Astrocyte (in vitro differentiated cells and primary cell): Measurements from ENCODE around the gene CDS1. TPM values are rescaled to one million over a fixed set of nuclear protein-coding genes. Genes with fewer than 3 reads are reported as not detected.
"Not testable (repeated sequence)": the region's sequence is repeated elsewhere in the genome, so short reads cannot be mapped to it uniquely, and the experiment has no call there.

ENCODE experiments used
- DNase-seq: peaks from one replicate; pipeline ENCODE4 v3.0.0-alpha.2; 2010; ENCODE audit warnings: low read depth
- FAIRE-seq: peaks from 2 replicates; lab custom pipeline; 2011; peaks lifted over from hg19 to GRCh38; lab: Jason Lieb, UNC
- H2AFZ ChIP-seq: 2 replicates; pipeline ENCODE4 v1.6.0; 2012; ENCODE audit warnings: low read depth, low read length, inconsistent platforms
- H3K27ac ChIP-seq: 2 replicates; pipeline ENCODE4 v1.5.1; 2011; ENCODE audit warnings: low read depth, low read length, inconsistent platforms
- H3K27me3 ChIP-seq: 2 replicates; pipeline ENCODE4 v1.6.0; 2011; ENCODE audit warnings: low read length, inconsistent platforms; ENCODE audit not compliant: insufficient read depth
- H3K36me3 ChIP-seq: 2 replicates; pipeline ENCODE4 v1.5.1; 2011; ENCODE audit warnings: low read length, inconsistent platforms; ENCODE audit not compliant: insufficient read depth
- H3K4me1 ChIP-seq: 2 replicates; pipeline ENCODE4 v1.5.1; 2011; ENCODE audit warnings: low read length, inconsistent platforms; ENCODE audit not compliant: insufficient read depth
- H3K4me2 ChIP-seq: 2 replicates; pipeline ENCODE4 v1.6.0; 2012; ENCODE audit warnings: low read length, inconsistent platforms
- H3K4me3 ChIP-seq: 2 replicates; pipeline ENCODE4 v1.5.1; 2011; ENCODE audit warnings: low read depth, mild to moderate bottlenecking, low read length, inconsistent platforms; ENCODE audit not compliant: insufficient read depth
- H3K79me2 ChIP-seq: 2 replicates; pipeline ENCODE4 v1.6.0; 2012; ENCODE audit warnings: mild to moderate bottlenecking, low read length, inconsistent platforms; ENCODE audit not compliant: insufficient read depth
- H3K9ac ChIP-seq: 2 replicates; pipeline ENCODE4 v1.6.0; 2012; ENCODE audit warnings: mild to moderate bottlenecking, low read length, inconsistent platforms
- H3K9me3 ChIP-seq: 2 replicates; pipeline ENCODE4 v1.5.1; 2012; ENCODE audit warnings: low read depth, mild to moderate bottlenecking, low read length, inconsistent platforms; ENCODE audit not compliant: insufficient read depth
- H4K20me1 ChIP-seq: 2 replicates; pipeline ENCODE4 v1.6.0; 2012; ENCODE audit warnings: low read length, inconsistent platforms; ENCODE audit not compliant: insufficient read depth
- H3K27ac Mint-ChIP-seq: one replicate; pipeline ENCODE4 v1.8.0; 2021; ENCODE audit warnings: mild to moderate bottlenecking, mixed read lengths; ENCODE audit not compliant: unreplicated experiment
- H3K27me3 Mint-ChIP-seq: one replicate; pipeline ENCODE4 v1.8.0; 2021; ENCODE audit warnings: low read depth, mixed read lengths; ENCODE audit not compliant: unreplicated experiment
- H3K36me3 Mint-ChIP-seq: one replicate; pipeline ENCODE4 v1.8.0; 2021; ENCODE audit warnings: low read depth, mixed read lengths; ENCODE audit not compliant: unreplicated experiment
- H3K4me1 Mint-ChIP-seq: one replicate; pipeline ENCODE4 v1.8.0; 2021; ENCODE audit warnings: low read depth, mixed read lengths; ENCODE audit not compliant: unreplicated experiment
- H3K4me3 Mint-ChIP-seq: one replicate; pipeline ENCODE4 v1.8.0; 2021; ENCODE audit warnings: mild to moderate bottlenecking, moderate library complexity, mixed read lengths; ENCODE audit not compliant: unreplicated experiment
- H3K9me3 Mint-ChIP-seq: one replicate; pipeline ENCODE4 v1.8.0; 2021; ENCODE audit warnings: mild to moderate bottlenecking, mixed read lengths; ENCODE audit not compliant: unreplicated experiment
- CTCF ChIP-seq: IDR thresholded peaks from 2 replicates; pipeline ENCODE4 v1.5.1; 2011; ENCODE audit warnings: low read depth, mild to moderate bottlenecking, inconsistent platforms, low read length, moderate library complexity; ENCODE audit not compliant: insufficient read depth
- EZH2 ChIP-seq: IDR thresholded peaks from 2 replicates; pipeline ENCODE4 v1.6.1; 2012; ENCODE audit warnings: mild to moderate bottlenecking, low read length, inconsistent platforms; ENCODE audit not compliant: insufficient read depth
- total RNA-seq: library from RNA; stranded (reverse); gene quantifications from 2 replicates; pipeline ENCODE4 v1.2.1, GENCODE V29; 2021

CDS1 gene
- total RNA-seq, 1 donor from 2014 or later, result 5.7 TPM

DNA sequence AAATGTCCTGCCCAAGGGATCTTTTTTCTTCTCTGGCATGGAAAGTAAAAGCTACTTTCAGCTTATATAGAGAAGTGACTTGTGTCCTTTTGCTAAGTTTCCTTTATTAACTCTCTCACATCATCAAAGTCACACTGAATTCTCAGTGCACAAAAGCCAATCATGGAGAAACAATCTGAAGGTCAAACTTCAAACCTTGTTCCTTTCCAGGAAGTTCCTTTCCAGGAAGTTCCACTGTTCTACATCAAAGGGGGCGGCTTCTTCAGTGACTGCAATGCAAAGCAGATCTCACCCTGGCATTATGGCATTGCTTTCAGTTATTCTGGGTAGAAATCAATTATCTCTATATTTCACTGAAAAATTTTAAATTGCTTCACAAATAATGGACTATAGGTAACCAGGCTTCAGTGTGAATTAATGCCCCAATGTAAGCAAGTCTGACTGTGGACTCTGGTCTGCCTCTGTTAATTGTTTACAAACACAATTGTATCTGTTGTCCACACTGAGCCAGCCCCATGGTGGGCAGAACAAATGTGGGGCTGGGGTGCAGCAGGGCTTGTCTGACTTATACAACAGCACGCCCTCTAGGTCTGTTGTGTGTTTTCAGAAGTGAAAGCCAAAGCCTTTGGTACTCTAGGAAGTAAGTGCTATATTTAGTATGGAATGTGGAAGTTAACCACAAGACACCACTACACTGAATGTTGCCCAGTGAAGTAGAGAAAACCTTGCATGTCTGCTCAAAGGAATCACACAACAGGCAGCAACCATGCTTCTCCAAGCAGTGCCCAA lies 98.8 kb downstream of the CDS1 start:
- Mint-ChIP-seq H3K36me3 (peaks cover 41% of the 10 kb centered on the region), H3K27me3 (no peaks in the 10 kb centered on the region), H3K27ac (no peak overlapping the region), H3K4me1 (peaks cover 38% of the 10 kb centered on the region), H3K4me3 (no peak overlapping the region), H3K9me3 (no peaks in the 10 kb centered on the region)
- Histone ChIP-seq H3K9me3 (no peaks in the 10 kb centered on the region), H3K27me3 (no peaks in the 10 kb centered on the region), H3K79me2 (no peaks in the 10 kb centered on the region), H2AFZ (no peak overlapping the region), H4K20me1 (no peaks in the 10 kb centered on the region), H3K36me3 (peaks cover 23% of the 10 kb centered on the region), H3K4me3 (no peak overlapping the region), H3K4me1 (peaks cover 13% of the 10 kb centered on the region), H3K9ac (no peak overlapping the region), H3K4me2 (peak overlapping the region; percentile 48), H3K27ac (no peak overlapping the region)
- DNase-seq (peak; percentile 89), FAIRE-seq (peak; percentile 93)
- no peak for TF ChIP-seq EZH2
- peak; percentile 4 for TF ChIP-seq CTCF

DNA sequence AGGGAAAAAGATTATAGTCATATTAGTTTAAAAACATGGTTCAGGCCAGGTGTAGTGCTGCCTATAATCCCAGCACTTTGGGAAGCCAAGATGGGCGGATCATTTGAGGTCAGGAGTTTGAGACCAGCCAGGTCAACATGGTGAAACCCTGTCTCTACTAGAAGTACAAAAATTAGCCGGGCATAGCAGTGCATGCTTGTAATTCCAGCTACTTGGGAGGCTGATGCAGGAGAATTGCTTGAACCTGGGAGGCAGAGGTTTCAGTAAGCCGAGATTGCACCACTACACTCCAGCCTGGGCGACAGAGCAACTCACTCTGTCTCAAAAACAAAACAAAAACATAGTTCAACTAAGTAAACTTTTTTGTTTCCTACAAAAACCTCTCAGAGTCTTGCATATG lies 99.7 kb downstream of the CDS1 start:
- H3K27me3 Mint-ChIP-seq, H3K4me3 ChIP-seq, H3K27ac ChIP-seq, H3K4me3 Mint-ChIP-seq, H4K20me1 ChIP-seq, FAIRE-seq, DNase-seq, H3K9me3 ChIP-seq, H3K79me2 ChIP-seq, H2AFZ ChIP-seq, H3K9me3 Mint-ChIP-seq, H3K4me2 ChIP-seq, H3K27me3 ChIP-seq, H3K27ac Mint-ChIP-seq, H3K9ac ChIP-seq: not testable (repeated sequence)
- Mint-ChIP-seq H3K36me3 (peaks cover 35% of the 10 kb centered on the region), H3K4me1 (peaks cover 39% of the 10 kb centered on the region)
- Histone ChIP-seq H3K36me3 (peaks cover 20% of the 10 kb centered on the region), H3K4me1 (peaks cover 14% of the 10 kb centered on the region)

DNA sequence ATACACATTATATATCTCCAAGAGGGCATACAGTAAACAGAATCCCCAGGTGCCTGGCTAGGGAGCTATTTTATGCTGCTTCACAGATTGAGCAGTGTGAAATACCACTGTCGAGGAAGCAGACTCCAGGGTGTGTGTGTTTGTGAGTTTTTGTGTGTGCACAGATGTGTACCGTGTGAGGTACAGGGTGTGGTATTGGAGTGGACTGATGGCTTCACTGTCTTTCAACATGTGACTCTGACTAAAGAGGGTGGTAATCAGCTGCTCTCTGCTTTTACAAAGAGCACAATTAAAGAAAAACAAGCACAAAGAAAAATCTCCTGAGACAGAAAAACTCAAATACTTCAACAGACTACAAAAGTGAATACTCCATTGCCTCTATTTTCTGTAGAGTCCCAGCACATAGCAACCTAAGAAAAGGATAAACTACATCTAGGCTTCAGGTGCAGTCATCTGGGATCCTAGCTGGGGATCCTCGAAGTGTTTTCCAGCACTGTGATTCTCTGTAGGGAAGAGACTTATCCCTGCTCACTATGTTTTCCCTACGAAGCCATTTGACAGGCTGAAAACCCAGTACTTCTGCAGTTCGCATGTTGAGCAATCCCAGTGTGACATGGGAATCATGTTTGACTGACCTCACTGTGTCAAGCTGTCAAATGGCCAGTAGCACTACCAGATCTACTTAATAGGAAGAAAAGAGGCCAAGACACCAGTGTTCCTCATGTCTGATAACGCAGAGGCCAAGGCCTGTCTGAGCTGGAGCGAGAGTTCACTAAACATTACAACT lies 100.3 kb downstream of the CDS1 start:
- peaks cover 19% of the 10 kb centered on the region for H3K36me3 ChIP-seq
- no peak overlapping the region for H3K27ac Mint-ChIP-seq
- peaks cover 37% of the 10 kb centered on the region for H3K36me3 Mint-ChIP-seq
- H3K27me3 Mint-ChIP-seq, result no peaks in the 10 kb centered on the region
- no peak overlapping the region for H3K27ac ChIP-seq
- no peaks in the 10 kb centered on the region for H3K9me3 Mint-ChIP-seq
- peaks cover 20% of the 10 kb centered on the region for H3K4me1 ChIP-seq
- no peak for TF ChIP-seq EZH2
- no peak for TF ChIP-seq CTCF
- no peak overlapping the region for H3K9ac ChIP-seq
- no peak overlapping the region for H3K4me3 Mint-ChIP-seq
- H2AFZ ChIP-seq, result no peak overlapping the region
- H4K20me1 ChIP-seq, result no peaks in the 10 kb centered on the region
- peaks cover 43% of the 10 kb centered on the region for H3K4me1 Mint-ChIP-seq
- H3K4me3 ChIP-seq, result no peak overlapping the region
- no peaks in the 10 kb centered on the region for H3K79me2 ChIP-seq
- H3K9me3 ChIP-seq, result no peaks in the 10 kb centered on the region
- FAIRE-seq (no peak), DNase-seq (no peak)
- H3K27me3 ChIP-seq, result no peaks in the 10 kb centered on the region
- no peak overlapping the region for H3K4me2 ChIP-seq
